GM12878 (cell line): ENCODE data around the gene PCK2.

Experiments
- BCL11A ChIP-seq: IDR thresholded peaks from 2 replicates; pipeline ENCODE4 v1.6.1; 2011; ENCODE audit warnings: low read depth, low read length
- EP300 ChIP-seq, 2 experiments: fragments of 150-350 bp in 1 of 2; IDR thresholded peaks; 2 replicates each; pipeline ENCODE4 v1.6.1; 2011 to 2012; ENCODE audit warnings: low read depth in 2 of 2, low read length in 2 of 2, borderline replicate concordance in 1 of 2, improper control_type of control experiment in 1 of 2, inconsistent platforms in 1 of 2; ENCODE audit not compliant: control insufficient read depth in 1 of 2
- TCF12 ChIP-seq: IDR thresholded peaks from 2 replicates; pipeline ENCODE4 v1.6.1; 2011; ENCODE audit warnings: low read depth, mild to moderate bottlenecking, low read length
- ZNF217 ChIP-seq: fragments of 450-650 bp; IDR thresholded peaks from 2 replicates; pipeline ENCODE4 v1.6.1; 2017; ENCODE audit warnings: antibody characterized with exemption, mild to moderate bottlenecking
- ZNF274 ChIP-seq: IDR thresholded peaks from one replicate; pipeline ENCODE4 v1.8.0; 2011; ENCODE audit not compliant: insufficient read length, insufficient read depth
- TF ChIP-seq, protein P1 (sequence below): IDR thresholded peaks from 2 replicates; pipeline ENCODE4 v1.6.1; 2012; ENCODE audit warnings: low read depth, low read length, improper control_type of control experiment
- TF ChIP-seq, protein P2 (sequence below): fragments of 450-650 bp; conservative IDR thresholded peaks from 2 replicates; pipeline ENCODE4 v1.6.1; 2017; ENCODE audit warnings: mild to moderate bottlenecking, moderate library complexity
- TF ChIP-seq, protein P3 (sequence below), 3 experiments: IDR thresholded peaks in 2 of 3; conservative IDR thresholded peaks in 1 of 3; 2 replicates each; pipeline ENCODE4 v1.5.1; 2011; ENCODE audit warnings: low read depth in 3 of 3, low read length in 3 of 3, mild to moderate bottlenecking in 3 of 3, control low read depth in 2 of 3, moderate library complexity in 2 of 3, inconsistent platforms in 1 of 3, mixed read lengths in 1 of 3; ENCODE audit not compliant: control insufficient read depth in 2 of 3, insufficient read depth in 1 of 3; ENCODE audit errors: extremely low read depth in 1 of 3

DNA sequence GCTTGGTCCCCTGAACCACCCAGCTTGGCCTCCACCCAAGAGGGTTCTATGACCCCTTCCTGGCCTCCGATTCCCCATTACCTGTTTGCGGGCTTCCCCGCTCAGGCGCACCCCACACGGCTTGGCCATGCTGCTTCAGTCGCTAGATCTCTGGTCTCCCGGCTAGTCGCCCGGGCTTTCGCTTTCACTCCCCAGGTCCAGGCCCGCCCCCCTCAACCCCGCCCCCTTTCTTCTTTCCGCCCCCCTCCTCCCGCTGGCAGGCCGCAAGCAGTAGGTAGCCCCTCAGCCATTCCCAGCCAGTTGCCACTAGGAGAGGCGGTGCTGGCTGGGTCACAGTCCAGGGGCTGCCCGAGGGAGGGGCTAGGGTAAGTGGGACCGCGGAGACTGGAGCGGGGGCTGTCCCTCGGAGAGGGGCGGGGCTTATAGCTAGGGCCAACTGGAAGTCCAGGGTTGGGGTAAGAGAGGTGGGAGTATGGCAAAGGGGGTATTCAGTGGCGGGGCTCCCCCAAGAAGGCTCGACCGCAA is 52.4 kb downstream of the PCK2 start, which contains the start of gene PSME2:
- TF ChIP-seq, protein P1, sequence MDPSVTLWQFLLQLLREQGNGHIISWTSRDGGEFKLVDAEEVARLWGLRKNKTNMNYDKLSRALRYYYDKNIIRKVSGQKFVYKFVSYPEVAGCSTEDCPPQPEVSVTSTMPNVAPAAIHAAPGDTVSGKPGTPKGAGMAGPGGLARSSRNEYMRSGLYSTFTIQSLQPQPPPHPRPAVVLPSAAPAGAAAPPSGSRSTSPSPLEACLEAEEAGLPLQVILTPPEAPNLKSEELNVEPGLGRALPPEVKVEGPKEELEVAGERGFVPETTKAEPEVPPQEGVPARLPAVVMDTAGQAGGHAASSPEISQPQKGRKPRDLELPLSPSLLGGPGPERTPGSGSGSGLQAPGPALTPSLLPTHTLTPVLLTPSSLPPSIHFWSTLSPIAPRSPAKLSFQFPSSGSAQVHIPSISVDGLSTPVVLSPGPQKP, result no peak
- TF ChIP-seq EP300 (IDR thresholded peaks at IDR 0.05; ENCODE audit: borderline replicate concordance in 1 of 2, control insufficient read depth in 1 of 2, low read depth in 2 of 2, low read length in 2 of 2) (no peak), TCF12 (no peak), BCL11A (no peak), ZNF217 (no peak), ZNF274 (no peak)
- TF ChIP-seq, protein P2, sequence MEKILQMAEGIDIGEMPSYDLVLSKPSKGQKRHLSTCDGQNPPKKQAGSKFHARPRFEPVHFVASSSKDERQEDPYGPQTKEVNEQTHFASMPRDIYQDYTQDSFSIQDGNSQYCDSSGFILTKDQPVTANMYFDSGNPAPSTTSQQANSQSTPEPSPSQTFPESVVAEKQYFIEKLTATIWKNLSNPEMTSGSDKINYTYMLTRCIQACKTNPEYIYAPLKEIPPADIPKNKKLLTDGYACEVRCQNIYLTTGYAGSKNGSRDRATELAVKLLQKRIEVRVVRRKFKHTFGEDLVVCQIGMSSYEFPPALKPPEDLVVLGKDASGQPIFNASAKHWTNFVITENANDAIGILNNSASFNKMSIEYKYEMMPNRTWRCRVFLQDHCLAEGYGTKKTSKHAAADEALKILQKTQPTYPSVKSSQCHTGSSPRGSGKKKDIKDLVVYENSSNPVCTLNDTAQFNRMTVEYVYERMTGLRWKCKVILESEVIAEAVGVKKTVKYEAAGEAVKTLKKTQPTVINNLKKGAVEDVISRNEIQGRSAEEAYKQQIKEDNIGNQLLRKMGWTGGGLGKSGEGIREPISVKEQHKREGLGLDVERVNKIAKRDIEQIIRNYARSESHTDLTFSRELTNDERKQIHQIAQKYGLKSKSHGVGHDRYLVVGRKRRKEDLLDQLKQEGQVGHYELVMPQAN, result peak; percentile 91
- TF ChIP-seq, protein P3, sequence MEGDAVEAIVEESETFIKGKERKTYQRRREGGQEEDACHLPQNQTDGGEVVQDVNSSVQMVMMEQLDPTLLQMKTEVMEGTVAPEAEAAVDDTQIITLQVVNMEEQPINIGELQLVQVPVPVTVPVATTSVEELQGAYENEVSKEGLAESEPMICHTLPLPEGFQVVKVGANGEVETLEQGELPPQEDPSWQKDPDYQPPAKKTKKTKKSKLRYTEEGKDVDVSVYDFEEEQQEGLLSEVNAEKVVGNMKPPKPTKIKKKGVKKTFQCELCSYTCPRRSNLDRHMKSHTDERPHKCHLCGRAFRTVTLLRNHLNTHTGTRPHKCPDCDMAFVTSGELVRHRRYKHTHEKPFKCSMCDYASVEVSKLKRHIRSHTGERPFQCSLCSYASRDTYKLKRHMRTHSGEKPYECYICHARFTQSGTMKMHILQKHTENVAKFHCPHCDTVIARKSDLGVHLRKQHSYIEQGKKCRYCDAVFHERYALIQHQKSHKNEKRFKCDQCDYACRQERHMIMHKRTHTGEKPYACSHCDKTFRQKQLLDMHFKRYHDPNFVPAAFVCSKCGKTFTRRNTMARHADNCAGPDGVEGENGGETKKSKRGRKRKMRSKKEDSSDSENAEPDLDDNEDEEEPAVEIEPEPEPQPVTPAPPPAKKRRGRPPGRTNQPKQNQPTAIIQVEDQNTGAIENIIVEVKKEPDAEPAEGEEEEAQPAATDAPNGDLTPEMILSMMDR (IDR thresholded peaks at IDR 0.05 in 2 of 3, conservative IDR thresholded peaks at IDR 0.05 in 1 of 3; ENCODE audit: control insufficient read depth in 2 of 3, extremely low read depth in 1 of 3, insufficient read depth in 1 of 3, low read depth in 3 of 3, low read length in 3 of 3), result no peak
